ENCODE measurements around the gene USP40.

Gene USP40

DNA sequence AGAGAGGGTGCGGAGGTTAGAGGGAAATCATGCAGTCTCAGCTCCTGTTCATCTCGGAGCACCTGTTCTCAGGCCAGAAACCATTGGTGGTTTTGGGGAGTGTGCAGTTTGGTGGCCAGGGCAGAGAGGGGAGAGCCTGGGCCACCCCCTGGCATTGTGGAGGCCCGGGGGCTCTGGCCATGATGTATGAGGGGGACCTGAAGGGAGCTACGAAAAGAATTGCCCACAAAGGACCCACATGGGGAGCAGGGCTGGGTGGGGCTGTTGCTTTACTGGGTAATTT, 124.6 kb downstream of the USP40 start:
- no peak for FAIRE-seq

DNA sequence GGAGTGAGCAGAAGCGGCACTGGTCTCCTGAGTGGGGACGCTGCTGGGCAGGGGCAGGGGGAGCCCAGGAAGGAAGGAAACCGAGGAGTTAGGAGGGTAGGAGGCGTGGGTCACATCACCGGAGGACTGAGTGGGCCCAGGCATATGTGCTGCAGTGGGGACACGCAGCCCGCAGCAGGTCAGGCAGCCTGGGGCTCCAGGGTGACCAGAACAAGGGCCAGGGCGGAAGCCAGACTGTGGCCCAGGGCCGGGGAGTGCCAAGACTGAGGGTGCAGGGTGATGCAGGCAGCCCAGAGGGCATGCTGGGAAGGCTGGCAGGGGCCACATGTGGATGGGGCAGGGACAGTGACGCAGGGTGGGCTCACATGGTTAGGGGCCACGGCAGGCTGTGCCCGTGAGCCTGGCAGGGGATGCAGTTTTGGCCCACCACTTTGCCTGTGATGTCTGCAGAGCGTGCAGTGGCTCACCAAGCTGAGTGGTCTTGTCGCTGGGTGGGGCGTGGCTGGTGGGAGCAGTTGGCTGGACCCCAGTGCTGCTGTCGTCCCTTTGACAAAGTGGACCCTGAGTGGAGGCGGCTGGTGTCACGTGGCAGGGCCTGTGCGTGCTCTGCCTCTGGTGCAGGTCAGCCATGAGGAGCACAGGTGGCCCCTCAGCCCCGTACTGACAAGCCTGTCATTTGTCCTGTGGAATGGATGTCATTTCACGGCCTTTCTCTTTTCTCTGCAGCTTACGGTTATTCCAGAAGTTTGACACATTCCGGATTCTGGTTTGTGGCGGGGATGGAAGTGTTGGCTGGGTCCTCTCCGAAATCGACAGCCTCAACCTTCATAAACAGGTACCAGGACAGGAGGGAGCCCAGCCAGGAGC, 125.2 kb downstream of the USP40 start:
- FAIRE-seq = no peak

DNA sequence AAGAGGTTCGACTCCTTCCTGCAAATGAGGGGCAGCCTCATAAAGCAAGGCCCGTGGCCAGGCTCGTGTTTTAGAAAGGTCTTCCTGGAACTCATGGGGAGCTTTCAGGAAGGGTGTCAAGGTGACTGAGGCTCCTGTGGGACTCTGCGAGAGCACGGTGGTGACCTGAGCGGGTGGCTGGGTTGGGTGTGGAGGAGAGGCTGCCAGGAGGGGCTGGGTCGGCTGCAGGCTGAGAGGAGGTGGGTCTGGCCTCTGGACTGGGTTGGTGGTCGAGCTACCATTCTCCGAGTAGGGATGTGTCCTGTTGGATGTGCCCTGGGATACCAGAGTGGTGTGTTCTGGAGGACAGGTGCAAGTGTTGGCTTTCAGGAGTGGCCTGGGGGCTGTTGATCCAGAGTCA, 125.9 kb downstream of the USP40 start:
- FAIRE-seq = no peak

DNA sequence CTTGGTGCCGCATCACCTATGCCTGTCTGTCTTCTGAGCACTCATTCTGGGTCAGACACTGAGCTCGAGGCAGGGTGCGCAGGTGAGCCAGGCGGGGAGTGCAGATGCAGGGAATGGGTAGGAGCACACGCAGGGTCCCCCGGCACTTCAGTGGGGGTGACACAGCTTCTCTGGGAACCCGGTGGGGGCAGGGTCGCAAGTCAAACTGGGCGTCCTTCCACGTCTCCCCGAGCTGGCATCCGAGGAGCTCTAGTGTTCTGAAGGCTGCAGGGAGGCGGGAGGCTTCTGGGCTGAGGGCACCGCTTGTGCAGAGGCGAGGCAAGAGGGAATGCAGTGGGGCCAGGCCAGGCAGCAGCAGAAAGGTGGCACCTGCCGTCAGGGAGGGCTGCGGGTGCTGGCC, 126.3 kb downstream of the USP40 start:
- no peak for FAIRE-seq

- no peak for FAIRE-seq
Observed at GRCh38 chr2:233439191-233439590, 127.4 kb downstream of the USP40 start.

- FAIRE-seq = no peak
Observed at GRCh38 chr2:233438573-233439147, 127.9 kb downstream of the USP40 start.

GRCh38 chr2:233437439-233437955, 129.1 kb downstream of the USP40 start:
- FAIRE-seq = no peak

DNA sequence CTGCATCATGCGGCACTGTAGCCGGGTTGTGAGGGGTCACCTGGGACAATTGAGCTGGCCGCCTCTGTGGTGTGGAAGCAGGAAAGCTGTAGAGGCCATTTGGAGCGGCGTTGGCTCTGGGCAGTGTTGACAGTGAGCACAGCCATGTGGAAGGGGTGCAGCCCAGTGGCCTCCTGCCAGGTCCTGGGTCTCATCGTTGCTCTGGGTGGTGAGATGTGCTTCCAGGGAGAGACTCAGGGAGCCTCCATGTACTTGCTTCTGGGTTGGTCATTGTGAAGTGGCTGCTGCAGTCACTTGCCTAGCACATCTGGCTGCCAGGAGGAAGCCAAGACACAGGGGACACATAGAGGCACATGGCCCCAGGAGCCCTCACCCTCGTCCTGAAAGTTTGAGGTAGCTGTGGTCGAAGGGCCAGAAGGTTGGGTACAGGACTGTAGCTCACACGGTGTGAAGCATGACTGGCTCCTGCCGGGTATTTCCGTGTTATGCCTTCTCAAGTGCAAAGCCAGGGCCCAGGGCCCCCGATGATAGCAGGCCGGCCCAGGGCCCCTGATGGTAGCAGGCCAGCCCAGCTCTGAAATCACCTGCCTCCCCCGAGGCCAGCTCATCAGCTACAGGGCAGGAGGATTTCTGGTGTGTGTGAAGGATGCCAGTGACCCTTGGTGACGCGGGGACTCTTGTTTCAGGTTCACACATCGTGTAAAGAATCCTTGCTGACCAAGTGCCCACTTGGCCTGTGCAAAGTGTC, 129.7 kb downstream of the USP40 start:
- no peak for FAIRE-seq

DNA sequence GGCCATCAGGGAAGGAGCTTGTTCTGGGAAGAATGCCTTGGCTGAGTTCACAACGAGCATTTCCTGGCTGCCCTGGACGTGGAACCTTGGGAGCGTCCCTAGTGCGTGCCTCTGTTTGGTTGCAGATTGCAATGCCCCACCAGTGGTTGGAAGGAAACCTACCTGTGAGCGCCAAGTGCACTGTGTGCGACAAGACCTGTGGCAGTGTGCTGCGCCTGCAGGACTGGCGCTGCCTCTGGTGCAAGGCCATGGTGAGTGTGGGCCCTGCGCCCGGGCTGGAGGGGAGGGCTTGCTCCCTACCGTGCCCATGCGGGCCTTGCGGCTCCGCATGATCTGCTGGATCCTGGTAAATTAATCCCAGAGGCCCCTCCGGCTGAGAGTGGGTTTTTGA, 130.4 kb downstream of the USP40 start:
- FAIRE-seq = no peak

DNA sequence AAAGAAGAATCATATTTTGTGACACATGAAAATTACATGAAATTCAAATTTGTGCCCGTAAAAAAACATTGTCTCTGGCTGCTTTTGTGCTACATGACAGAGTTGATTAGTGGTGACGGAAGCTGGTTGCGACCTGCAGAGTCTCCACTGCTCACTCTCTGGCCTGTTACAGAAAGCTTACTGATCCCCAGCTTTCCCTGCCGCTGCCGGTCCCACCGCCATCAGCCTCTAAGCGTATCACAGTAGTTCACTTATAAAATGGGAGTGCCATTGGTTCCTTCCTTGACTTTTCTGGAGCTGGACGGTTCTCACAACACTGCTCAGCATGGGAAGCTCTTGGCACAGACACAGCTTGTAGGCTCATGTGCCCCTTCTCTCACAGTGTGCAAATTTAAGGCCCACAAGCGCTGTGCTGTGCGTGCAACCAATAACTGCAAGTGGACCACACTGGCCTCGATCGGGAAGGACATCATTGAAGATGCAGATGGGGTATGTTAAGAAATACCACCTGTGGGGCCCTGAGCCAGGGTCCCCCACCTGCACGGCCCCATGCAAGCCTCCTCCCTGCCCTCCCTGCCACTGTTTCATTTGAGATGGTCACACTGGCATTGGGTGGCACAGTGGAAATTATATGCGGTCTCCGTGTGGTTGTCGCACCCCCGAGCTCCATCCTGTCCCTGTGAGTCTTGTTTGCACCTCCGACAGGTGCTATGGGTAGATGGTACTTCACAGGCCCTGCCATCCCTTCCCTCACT, 131.0 kb downstream of the USP40 start:
- no peak for FAIRE-seq

DNA sequence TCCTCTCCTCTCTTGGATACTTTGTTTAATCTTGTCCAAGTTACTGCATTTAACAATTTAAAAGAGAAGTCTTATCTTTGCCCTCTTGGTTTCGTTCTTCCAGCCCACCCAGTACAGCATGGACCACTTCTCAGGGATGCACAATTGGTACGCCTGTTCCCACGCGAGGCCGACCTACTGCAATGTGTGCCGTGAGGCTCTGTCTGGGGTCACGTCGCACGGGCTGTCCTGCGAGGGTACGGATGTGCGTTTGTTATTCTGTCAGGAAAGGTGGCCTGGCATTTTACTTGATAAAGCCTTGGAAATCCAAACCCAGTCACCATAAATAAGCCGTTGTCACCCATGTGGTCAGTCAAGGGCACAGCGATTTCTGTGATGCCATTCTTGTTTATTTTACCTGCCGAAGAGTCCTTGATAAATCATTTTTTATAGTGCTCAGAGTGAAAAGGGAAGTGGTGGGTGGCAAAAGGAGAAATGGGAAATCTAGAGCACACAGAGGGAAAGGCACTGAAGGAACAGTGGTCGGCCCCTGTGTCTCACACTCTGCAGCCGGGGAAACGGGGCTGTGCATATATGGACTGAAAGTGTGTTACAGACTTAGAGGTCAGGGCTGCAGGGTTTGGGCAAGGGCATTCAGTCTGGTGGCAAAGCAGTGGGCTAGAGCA, 131.8 kb downstream of the USP40 start:
- no peak for FAIRE-seq

- no peak for FAIRE-seq
Observed at GRCh38 chr2:233433794-233434193, 132.8 kb downstream of the USP40 start.

GRCh38 chr2:233433029-233433428, 133.6 kb downstream of the USP40 start:
- no peak for FAIRE-seq

- FAIRE-seq = no peak
Observed at GRCh38 chr2:233430651-233431050, 135.9 kb downstream of the USP40 start.

GRCh38 chr2:233430081-233430480, 136.5 kb downstream of the USP40 start:
- FAIRE-seq = no peak

- FAIRE-seq = no peak
Observed at GRCh38 chr2:233429175-233429897, 137.2 kb downstream of the USP40 start.

DNA sequence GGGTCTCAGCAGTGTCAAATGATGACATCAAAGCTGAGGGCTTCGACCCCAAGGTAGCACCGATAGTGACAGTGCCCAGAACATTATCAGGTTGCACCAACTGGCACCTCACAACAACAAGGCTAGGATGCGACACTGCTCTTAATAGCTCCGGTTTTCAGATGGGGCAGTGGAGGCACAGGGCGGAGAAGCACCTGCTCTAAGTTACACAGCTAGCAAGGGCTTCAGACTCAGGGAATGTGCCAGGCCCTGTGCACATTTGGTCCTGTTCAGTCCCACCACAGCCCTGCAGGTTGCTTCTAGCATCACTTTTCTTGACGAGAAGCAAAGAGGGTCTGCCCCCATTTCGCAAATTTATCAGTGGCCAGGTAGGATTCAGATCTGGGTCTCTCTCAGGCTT, 138.1 kb downstream of the USP40 start:
- no peak for FAIRE-seq

- no peak for FAIRE-seq
Observed at GRCh38 chr2:233428008-233428407, 138.6 kb downstream of the USP40 start.

DNA sequence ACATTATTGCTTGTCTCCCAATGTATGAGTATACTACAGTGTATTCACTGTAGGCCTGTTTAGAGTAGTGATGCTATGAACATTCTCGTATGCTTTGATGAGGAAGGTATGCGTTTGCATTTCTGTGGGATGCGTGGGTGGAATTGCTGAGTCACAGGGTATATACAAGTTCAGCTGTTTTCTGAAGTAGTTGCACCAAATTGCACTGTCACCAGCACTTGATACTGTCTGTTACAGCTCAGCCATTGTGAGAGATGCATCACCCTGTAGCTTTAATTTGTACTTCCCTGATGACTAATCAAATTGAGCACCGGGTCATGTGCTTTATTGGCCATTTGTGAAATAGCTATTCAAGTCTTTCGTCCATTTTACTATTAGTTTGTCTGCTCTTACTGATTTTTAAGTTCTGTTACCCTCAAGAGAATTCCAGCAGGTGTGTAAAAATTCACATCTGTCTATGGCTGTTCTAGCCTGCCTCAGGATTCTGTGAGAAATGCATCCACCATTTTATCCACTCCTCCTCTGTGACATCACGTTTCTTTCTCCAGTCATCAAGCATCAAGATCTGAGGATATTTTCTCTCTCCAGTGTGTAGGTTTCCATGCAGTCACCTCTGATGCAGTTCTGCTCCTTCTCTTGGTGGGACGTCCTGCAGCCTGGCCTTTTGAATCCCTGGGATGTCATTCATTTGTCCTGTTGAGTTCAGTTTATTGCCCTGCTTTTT, 139.8 kb downstream of the USP40 start:
- no peak for FAIRE-seq

Data from colon (tissue), 2 donors.